GM18511 (cell line): ENCODE measurements around the gene POM121L2.
"Not testable (repeated sequence)": the region's sequence is repeated elsewhere in the genome, so short reads cannot be mapped to it uniquely, and the experiment has no call there.

Source experiments
- ATAC-seq: cut with Tn5 transposase; IDR thresholded peaks from one replicate; pipeline ENCODE4 v1.9.1; 2021; ENCODE audit warnings: mild to moderate bottlenecking, moderate library complexity; ENCODE audit not compliant: unreplicated experiment

The POM121L2 gene

GRCh38 chr6:27294409-27294808 is 17.7 kb downstream of the POM121L2 start:
- ATAC-seq = no peak

- no peak for ATAC-seq
Measured at GRCh38 chr6:27293436-27294098, 18.5 kb downstream of the POM121L2 start.

GRCh38 chr6:27290850-27291208 is 21.2 kb downstream of the POM121L2 start:
- no peak for ATAC-seq

GRCh38 chr6:27290065-27290849 is 21.8 kb downstream of the POM121L2 start:
- no peak for ATAC-seq

- ATAC-seq = no peak
Measured at GRCh38 chr6:27288136-27289044, 23.7 kb downstream of the POM121L2 start.

- no peak for ATAC-seq
Measured at GRCh38 chr6:27287751-27288135, 24.3 kb downstream of the POM121L2 start.

GRCh38 chr6:27286141-27286540 is 25.9 kb downstream of the POM121L2 start:
- ATAC-seq = no peak

GRCh38 chr6:27283279-27283678 is 28.8 kb downstream of the POM121L2 start:
- ATAC-seq = no peak

GRCh38 chr6:27281569-27281968 is 30.5 kb downstream of the POM121L2 start:
- no peak for ATAC-seq

- no peak for ATAC-seq
Measured at GRCh38 chr6:27281105-27281539, 31.0 kb downstream of the POM121L2 start.

- no peak for ATAC-seq
Measured at GRCh38 chr6:27280540-27281000, 31.5 kb downstream of the POM121L2 start.

GRCh38 chr6:27280064-27280539 is 32.0 kb downstream of the POM121L2 start:
- ATAC-seq = no peak

GRCh38 chr6:27279513-27280063 is 32.5 kb downstream of the POM121L2 start:
- no peak for ATAC-seq

- ATAC-seq = no peak
Measured at GRCh38 chr6:27275025-27275956, 36.8 kb downstream of the POM121L2 start.

GRCh38 chr6:27273783-27274182 is 38.3 kb downstream of the POM121L2 start:
- ATAC-seq = no peak

- no peak for ATAC-seq
Measured at GRCh38 chr6:27268803-27269202, 43.3 kb downstream of the POM121L2 start.

- no peak for ATAC-seq
Measured at GRCh38 chr6:27267857-27268434, 44.1 kb downstream of the POM121L2 start.

GRCh38 chr6:27267003-27267402 is 45.1 kb downstream of the POM121L2 start:
- not testable (repeated sequence) for ATAC-seq

GRCh38 chr6:27263886-27264285 is 48.2 kb downstream of the POM121L2 start:
- ATAC-seq = no peak
